GM19351 (cell line): ENCODE data around the gene ABT1.
"Not testable (repeated sequence)": the region's sequence is repeated elsewhere in the genome, so short reads cannot be mapped to it uniquely, and the experiment has no call there.

Experiments used
- ATAC-seq: cut with Tn5 transposase; IDR thresholded peaks from one replicate; pipeline ENCODE4 v1.9.1; 2021; ENCODE audit warnings: mild to moderate bottlenecking, moderate library complexity; ENCODE audit not compliant: unreplicated experiment

ABT1 gene

DNA sequence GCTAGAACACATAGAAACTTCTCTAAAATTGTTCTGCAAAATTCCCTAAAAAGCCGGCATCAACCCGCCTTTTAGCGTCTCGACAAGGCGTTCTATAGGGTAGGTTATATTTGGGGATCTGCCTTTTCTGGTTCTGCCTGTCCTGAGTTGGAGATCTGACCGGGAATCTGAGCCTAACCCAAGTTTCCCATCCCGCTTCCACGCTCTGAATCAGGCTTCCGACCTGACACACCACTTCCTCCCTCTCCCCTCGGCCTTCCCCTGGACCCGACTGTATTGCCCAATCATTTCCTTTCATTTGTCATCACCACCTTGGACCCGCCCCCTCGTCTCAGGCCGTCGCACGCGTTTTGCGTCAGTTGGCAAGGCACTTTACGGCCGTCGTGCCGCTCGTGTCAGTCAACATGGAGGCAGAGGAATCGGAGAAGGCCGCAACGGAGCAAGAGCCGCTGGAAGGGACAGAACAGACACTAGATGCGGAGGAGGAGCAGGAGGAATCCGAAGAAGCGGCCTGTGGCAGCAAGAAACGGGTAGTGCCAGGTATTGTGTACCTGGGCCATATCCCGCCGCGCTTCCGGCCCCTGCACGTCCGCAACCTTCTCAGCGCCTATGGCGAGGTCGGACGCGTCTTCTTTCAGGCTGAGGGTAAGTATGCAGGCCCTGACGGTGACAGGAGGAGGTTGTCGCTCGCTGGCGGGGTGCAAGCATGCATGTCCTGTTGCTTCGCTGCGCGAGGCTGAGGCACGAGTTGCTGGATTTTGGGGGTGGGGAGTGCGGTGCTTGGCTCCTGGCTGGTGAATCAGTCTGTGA is at the start of gene ABT1:
TSS of gene ABT1 (plus strand) at position 375 of the 810 bp plus-strand sequence. CDS start at position 405, 30 bp downstream.
- peak; percentile 77 for ATAC-seq

DNA sequence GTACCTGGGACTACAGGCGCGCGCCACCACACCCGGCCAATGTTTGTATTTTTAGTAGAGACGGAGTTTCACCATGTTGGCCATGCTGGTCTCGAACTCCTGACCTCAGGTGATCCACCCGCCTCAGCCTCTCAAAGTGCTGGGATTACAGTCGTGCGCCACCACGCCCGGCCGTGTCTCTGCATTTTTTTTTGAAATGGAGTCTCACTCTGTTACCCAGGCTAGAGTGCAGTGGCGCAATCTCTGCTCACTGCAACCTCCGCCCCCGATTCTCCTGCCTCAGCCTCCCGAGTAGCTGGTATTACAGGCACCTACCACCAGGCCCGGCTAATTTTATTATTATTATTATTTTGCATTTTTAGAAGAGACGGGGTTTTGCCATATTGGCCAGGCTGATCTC is 49.4 kb upstream of the ABT1 start:
- ATAC-seq = not testable (repeated sequence)

DNA sequence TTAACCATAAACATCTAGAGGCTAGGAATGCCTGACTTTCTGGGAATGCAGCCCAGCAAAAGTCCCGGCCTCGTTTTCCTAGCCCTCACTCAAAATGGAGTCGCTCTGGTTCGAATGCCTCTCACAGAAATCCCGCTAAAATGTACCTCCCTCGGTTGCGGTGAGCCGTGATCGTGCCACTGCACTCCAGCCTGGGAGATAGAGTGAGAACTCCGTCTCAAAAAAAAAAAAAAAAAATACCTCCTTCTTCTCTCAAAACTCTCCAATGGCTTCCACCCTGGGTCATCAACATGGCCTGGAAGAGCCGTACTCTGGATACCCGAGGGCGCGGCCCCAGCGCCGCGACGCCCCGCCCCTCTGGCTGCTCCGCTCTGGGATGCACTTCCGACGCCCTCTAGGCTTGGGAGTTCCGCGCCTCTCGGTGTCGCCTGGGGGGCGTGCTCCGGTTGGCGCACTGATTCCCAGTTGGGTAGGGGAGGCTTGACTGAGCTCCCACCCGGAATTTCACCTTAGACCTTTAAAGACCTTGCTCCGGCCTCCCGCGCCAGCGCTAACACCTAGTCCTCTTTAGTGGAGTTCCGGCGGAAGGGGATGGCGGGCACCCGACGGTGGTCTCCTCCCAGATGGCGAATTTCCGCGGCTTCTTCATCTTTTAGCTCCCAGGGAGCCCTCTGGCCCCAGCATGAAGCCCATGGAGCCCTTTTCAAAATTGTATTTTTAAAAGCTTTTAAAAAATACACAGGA is 46.3 kb upstream of the ABT1 start:
- ATAC-seq = no peak

DNA sequence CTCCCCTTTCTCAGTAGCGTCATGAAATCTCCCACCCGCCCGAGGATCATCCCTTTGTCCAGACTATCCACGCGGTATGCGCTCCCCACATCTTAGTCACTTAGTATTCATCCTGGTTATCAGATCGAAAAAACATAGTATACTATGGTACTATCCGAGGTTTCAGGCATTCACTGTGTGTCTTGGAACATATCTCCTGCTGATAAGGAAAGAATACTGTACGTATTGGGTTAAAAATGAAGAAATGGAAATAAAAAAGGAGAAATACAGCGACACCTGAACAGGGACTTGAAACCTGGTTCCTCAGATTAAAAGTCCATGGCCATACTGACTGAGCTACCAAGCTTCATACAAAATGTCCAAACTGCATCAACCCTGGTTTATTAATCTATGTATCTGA is 44.5 kb upstream of the ABT1 start:
- no peak for ATAC-seq

DNA sequence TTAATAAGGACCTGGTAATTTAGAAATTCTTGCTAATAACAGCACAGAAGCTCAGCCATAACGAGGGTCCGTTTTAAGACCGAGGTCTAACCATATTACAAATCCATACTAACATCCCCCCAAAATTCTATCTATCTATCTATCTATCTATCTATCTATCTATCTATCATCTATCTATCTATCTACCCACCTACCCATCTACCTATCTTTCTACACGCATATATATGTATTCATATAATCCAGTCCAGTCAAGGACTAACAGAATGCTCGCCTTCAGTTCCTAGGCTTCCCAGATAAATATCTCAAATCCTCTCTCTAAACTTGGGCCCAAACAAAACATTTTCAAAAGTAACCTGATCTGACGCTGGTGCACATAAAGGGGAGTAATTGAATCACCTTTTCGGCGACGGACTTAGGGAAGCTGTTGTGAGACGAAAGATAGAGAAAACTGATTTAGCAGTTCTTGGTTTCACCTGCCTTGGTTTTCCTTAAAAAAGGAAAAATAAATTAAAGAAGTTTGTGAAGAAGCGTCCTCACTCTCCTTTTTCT is 44.0 kb upstream of the ABT1 start:
- ATAC-seq = no peak

DNA sequence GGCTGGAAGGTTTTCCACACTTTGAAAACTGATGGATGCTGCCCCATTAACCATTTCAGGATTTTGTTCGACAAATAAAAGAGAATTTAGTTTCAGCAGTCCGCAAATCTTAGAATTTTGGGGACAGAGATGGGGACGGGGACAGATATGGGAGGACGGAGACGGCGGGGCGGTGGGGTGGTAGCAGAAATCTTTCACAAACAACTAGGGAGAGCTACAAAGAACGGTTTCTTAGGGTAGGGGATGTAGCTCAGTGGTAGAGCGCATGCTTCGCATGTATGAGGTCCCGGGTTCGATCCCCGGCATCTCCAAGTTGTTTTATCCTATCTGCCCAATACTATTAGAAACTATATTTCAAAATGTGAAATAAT is 43.5 kb upstream of the ABT1 start:
- ATAC-seq = peak; percentile 36

- peak; percentile 35 for ATAC-seq
These were observed 42.9 kb upstream of the ABT1 start for GRCh38 chr6:26553635-26554446.

DNA sequence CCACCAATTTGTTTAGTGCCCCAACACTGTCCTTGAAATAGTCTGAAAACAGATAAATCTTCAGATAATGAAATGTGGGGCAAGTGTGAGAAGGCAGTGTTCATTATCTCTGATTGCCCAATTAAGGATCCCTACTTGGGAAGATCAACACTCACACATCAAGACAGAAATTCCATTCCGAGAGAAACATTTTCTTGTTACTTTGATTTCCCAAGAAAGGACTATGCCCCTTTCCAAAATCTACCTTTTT is 42.4 kb upstream of the ABT1 start:
- no peak for ATAC-seq

GRCh38 chr6:26554697-26555504 is 41.9 kb upstream of the ABT1 start:
- ATAC-seq = no peak

DNA sequence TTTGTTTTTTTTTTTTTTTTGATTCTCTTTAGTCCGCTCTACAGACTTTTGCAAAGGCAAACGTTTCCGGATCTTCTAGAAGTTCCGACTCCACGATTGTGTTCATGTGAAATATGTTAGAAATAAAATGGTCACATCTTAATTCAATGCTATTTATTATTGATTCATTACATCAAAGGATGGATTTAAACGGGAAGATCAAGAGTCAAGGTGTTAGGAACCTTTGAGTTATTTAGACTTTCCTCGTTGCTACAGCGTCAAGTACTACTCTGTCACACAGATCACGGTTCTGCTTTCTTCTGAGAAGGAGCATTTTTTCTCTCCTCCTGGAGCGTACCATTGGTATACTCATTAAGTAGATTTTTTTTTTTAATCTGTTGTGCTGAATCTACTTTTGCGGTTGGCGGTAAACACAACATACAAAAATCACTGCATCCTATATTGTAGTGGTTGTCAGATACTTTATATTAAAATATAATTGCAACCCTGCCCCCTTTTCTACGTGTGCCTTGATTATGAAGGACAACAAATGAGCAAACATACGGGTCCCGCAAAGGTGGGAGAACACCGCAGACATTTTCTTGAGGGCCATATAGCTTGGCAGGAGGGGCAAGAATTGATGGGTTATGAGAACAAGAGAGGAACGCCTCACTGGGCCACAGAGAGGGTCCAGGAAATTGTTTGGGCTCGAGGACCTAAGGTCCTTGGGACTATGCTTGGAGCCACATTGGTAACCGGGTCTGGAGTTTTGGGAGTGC is 41.1 kb upstream of the ABT1 start:
- ATAC-seq = no peak

DNA sequence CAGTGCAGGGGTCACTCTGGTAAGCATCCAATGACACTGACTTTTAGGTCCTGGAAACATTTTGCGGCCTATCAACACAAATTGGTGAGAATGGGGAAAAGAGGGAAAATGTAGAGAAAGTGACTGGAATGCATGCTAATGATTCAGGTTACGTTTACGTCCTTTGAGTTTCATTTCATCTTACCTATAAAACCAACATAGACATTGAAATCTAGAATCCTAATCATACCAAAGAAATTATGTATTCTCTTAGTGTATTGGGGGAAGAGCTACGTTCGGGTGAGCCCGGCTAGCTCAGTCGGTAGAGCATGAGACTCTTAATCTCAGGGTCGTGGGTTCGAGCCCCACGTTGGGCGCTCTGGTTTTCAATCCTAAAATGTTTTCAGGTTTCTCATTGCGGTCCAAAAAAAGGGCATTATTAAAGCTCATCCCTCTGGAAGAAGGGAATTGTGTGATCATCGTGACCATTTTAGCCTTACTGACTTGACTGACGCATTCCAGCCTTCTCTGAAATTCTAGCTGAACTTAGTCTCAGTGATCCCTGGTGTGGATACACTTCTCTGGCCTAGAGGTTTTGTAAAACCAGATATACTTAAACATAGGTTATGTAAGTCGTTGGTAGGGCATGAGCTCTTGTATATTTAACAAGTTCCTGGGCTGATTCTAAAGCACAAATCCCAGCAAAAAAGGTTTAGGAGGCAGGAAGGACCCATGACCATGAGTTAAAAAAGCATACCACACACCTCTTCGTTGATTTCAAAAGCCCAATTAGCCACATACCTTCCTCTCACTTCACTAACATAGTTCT is 40.3 kb upstream of the ABT1 start:
- no peak for ATAC-seq

GRCh38 chr6:26561533-26562466 is 35.0 kb upstream of the ABT1 start:
- no peak for ATAC-seq

- ATAC-seq = no peak
These were observed 33.3 kb upstream of the ABT1 start for GRCh38 chr6:26563488-26563887.

- ATAC-seq = peak; percentile 60
These were observed 27.9 kb upstream of the ABT1 start for GRCh38 chr6:26568601-26569432.

GRCh38 chr6:26569433-26569764 is 27.4 kb upstream of the ABT1 start:
- no peak for ATAC-seq

DNA sequence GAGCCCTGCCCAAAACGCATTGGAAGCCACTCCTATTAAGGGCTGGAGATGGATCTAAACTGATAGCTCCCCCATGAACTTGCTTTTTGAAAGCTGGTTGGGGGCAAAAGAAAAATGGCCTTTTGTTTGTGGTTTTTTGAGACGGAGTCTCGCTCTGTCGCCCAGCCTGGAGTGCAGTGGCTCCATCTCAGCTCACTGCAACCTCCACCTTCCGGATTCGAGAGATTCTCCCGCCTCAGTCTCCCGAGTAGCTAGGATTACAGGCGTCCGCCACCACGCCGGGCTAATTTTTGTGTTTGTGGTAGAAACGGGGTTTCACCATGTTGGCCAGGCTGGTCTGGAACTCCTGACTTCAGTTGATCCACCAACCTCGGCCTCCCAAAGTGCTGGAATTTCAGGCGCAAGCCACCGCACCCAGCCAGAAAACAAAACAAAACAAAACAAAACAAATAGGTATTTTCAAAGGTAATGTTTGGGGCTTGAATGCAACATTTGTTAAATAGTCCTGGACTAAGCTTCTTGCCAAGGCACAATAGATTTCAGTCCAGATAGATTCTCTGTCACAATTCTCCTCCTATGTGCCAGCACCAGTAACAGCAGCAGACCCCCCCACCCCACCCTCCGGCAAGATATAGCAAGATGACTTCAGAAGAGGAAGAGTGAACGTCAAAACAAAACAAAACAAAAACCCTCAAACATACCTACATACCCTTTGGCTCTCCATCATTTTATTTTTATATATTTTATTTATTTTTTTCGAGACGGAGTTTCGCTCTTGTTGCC is 26.5 kb upstream of the ABT1 start:
- no peak for ATAC-seq
